ENCODE data around the gene NLGN1.

NLGN1 gene

GRCh38 chr3:173976281-173976680, 578.7 kb downstream of the NLGN1 start:
- no CpG with 5 or more reads among the region's 1 CpG for WGBS (ENCODE audit: insufficient coverage, insufficient read length)
- no peak overlapping the region for H3K27ac ChIP-seq (ENCODE audit: low read length)
- no peaks in the 10 kb centered on the region for H3K27me3 ChIP-seq (ENCODE audit: control insufficient read depth, insufficient read depth, low read length)
- H3K36me3 ChIP-seq (ENCODE audit: control insufficient read depth, insufficient read depth, low read length), result no peaks in the 10 kb centered on the region
- no peak for DNase-seq (ENCODE audit: low read depth, low spot score)
- H3K4me3 ChIP-seq (ENCODE audit: low read length), result no peak overlapping the region
- no peaks in the 10 kb centered on the region for H3K9me3 ChIP-seq (ENCODE audit: control insufficient read depth, insufficient read depth, low read length)
- H3K4me1 ChIP-seq (ENCODE audit: control insufficient read depth, insufficient read depth, low read length), result no peaks in the 10 kb centered on the region

DNA sequence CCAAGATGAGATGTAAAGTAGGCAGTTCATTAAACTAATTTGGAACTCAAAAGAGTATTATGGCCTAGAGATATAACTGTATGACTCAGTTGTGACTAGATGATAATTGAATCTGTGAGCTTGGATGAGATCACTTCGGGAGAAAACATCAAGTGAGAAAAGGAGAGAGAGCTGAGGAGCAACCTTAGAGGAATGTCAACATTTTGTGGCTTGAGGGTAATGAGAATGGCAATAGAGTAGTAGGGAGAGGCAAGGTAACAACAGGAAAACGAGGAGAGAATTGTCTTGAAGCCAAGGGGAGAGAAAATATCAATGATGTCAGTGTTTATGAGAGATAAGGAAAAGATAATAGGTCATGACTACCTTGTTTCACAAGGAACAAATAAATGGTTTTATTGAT, 580.2 kb downstream of the NLGN1 start:
- no CpG with 5 or more reads among the region's 2 CpGs for WGBS (ENCODE audit: insufficient coverage, insufficient read length)
- Histone ChIP-seq H3K4me3 (ENCODE audit: low read length) (no peak overlapping the region), H3K27me3 (ENCODE audit: control insufficient read depth, insufficient read depth, low read length) (no peaks in the 10 kb centered on the region), H3K27ac (ENCODE audit: low read length) (no peak overlapping the region), H3K36me3 (ENCODE audit: control insufficient read depth, insufficient read depth, low read length) (no peaks in the 10 kb centered on the region), H3K9me3 (ENCODE audit: control insufficient read depth, insufficient read depth, low read length) (no peaks in the 10 kb centered on the region), H3K4me1 (ENCODE audit: control insufficient read depth, insufficient read depth, low read length) (no peaks in the 10 kb centered on the region)
- DNase-seq (ENCODE audit: low read depth, low spot score), result no peak

GRCh38 chr3:173983343-173983742, 585.8 kb downstream of the NLGN1 start:
- no peak overlapping the region for H3K27ac ChIP-seq (ENCODE audit: low read length)
- no peaks in the 10 kb centered on the region for H3K36me3 ChIP-seq (ENCODE audit: control insufficient read depth, insufficient read depth, low read length)
- H3K4me1 ChIP-seq (ENCODE audit: control insufficient read depth, insufficient read depth, low read length), result no peaks in the 10 kb centered on the region
- no peaks in the 10 kb centered on the region for H3K9me3 ChIP-seq (ENCODE audit: control insufficient read depth, insufficient read depth, low read length)
- H3K4me3 ChIP-seq (ENCODE audit: low read length), result no peak overlapping the region
- no CpG with 5 or more reads among the region's 2 CpGs for WGBS (ENCODE audit: insufficient coverage, insufficient read length)
- no peak for DNase-seq (ENCODE audit: low read depth, low spot score)
- no peaks in the 10 kb centered on the region for H3K27me3 ChIP-seq (ENCODE audit: control insufficient read depth, insufficient read depth, low read length)

DNA sequence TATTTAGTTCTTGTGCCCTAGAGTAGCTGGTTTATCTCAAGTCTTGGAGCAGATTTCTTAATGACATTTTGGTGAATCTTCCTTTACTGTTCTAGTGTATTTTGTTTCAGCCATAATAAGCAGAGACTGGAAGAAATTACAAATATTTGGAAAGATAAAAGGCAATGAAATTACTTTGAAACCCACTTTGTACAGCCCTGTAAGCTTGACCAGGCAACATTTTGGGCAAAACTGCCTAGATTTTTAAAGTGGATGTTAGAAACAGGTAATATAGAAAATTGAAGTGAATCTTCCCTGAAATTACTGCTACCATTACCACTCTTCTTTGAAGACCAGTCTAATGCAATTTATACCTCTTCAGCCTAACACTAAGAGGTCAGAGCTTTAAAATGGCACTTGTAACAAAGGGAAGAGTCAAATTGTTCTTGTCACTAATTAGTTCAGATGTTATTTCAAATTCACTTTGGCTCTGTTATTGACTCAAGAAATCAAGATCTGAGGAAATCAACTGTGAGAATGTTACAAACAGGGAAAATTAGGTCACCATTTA, 589.4 kb downstream of the NLGN1 start:
- Histone ChIP-seq H3K9me3 (ENCODE audit: control insufficient read depth, insufficient read depth, low read length) (no peaks in the 10 kb centered on the region), H3K27me3 (ENCODE audit: control insufficient read depth, insufficient read depth, low read length) (no peaks in the 10 kb centered on the region), H3K36me3 (ENCODE audit: control insufficient read depth, insufficient read depth, low read length) (no peaks in the 10 kb centered on the region), H3K4me3 (ENCODE audit: low read length) (no peak overlapping the region), H3K4me1 (ENCODE audit: control insufficient read depth, insufficient read depth, low read length) (no peaks in the 10 kb centered on the region), H3K27ac (ENCODE audit: low read length) (no peak overlapping the region)
- DNase-seq (ENCODE audit: low read depth, low spot score), result no peak

DNA sequence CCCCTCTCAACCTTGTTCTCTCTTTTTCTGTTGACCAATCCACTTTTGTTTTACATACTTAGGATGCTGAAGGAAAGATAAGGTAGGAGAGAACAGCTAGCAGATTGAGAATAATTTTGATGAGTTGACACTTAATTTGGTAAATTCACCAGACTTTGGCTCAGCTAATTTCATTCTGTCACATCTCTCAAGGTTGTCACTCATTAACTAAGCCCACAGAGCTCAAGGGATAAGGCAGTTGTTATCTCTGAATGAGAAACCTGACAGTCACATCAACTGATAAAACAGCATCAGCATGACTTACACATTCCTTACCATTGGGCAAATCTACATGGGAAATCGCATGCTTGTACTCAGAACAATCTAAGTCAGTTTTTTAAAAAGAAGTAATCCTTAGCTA, 591.4 kb downstream of the NLGN1 start:
- whole genome bisulfite sequencing (ENCODE audit: insufficient coverage, insufficient read length), result no CpG with 5 or more reads among the region's 1 CpG

DNA sequence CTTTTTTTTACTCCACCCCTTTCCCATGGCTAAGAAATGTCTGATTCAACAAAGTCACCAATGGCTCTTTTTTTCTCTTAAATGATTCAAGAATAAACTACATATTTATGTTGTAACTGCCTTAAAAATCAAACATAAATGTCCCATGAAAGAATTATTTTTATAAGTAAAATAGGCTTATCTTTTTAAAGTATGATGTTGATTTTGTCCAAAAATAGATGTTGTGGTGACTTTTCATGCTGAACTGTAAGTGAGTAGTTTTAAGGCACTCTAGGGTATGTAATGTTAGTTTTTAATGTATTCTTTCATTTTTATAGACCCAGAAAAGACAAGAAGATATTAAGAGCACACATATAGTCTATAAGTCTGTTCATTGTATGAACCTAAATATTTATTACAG, 594.9 kb downstream of the NLGN1 start:
- H3K9me3 ChIP-seq (ENCODE audit: control insufficient read depth, insufficient read depth, low read length), result no peaks in the 10 kb centered on the region
- no peaks in the 10 kb centered on the region for H3K4me1 ChIP-seq (ENCODE audit: control insufficient read depth, insufficient read depth, low read length)
- DNase-seq (ENCODE audit: low read depth, low spot score), result no peak
- no peak overlapping the region for H3K27ac ChIP-seq (ENCODE audit: low read length)
- H3K4me3 ChIP-seq (ENCODE audit: low read length), result no peak overlapping the region
- no peaks in the 10 kb centered on the region for H3K27me3 ChIP-seq (ENCODE audit: control insufficient read depth, insufficient read depth, low read length)
- H3K36me3 ChIP-seq (ENCODE audit: control insufficient read depth, insufficient read depth, low read length), result no peaks in the 10 kb centered on the region

More for the DNA sequence above, 591.4 kb downstream of the NLGN1 start:
- Histone ChIP-seq H3K36me3 (ENCODE audit: control insufficient read depth, insufficient read depth, low read length) (no peaks in the 10 kb centered on the region), H3K27ac (ENCODE audit: low read length) (no peak overlapping the region), H3K9me3 (ENCODE audit: control insufficient read depth, insufficient read depth, low read length) (no peaks in the 10 kb centered on the region), H3K27me3 (ENCODE audit: control insufficient read depth, insufficient read depth, low read length) (no peaks in the 10 kb centered on the region), H3K4me3 (ENCODE audit: low read length) (no peak overlapping the region), H3K4me1 (ENCODE audit: control insufficient read depth, insufficient read depth, low read length) (no peaks in the 10 kb centered on the region)
- DNase-seq (ENCODE audit: low read depth, low spot score), result no peak

DNA sequence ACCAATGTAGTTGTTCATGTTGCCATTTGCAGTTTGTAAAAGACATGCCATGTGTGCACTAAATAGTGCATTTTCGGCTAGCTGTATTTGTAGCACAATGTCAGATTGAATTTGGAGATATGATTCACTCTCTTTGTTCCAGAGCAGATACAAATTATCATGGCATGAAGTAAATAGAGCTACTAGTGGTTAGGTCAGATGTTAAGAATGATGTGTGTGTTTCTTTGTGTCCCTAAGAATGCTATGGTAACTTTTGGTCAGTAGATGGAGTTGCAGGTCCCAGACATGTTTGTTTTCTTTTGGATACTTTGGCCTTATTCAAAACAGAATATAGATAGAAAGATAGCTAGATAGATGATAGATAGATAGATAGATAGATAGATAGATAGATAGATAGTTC, 595.8 kb downstream of the NLGN1 start:
- WGBS (ENCODE audit: insufficient coverage, insufficient read length), result no CpG with 5 or more reads among the region's 1 CpG
- H3K4me3 ChIP-seq (ENCODE audit: low read length), result no peak overlapping the region
- no peaks in the 10 kb centered on the region for H3K36me3 ChIP-seq (ENCODE audit: control insufficient read depth, insufficient read depth, low read length)
- no peaks in the 10 kb centered on the region for H3K4me1 ChIP-seq (ENCODE audit: control insufficient read depth, insufficient read depth, low read length)
- no peak for DNase-seq (ENCODE audit: low read depth, low spot score)
- no peak overlapping the region for H3K27ac ChIP-seq (ENCODE audit: low read length)
- H3K9me3 ChIP-seq (ENCODE audit: control insufficient read depth, insufficient read depth, low read length), result no peaks in the 10 kb centered on the region
- H3K27me3 ChIP-seq (ENCODE audit: control insufficient read depth, insufficient read depth, low read length), result no peaks in the 10 kb centered on the region

DNA sequence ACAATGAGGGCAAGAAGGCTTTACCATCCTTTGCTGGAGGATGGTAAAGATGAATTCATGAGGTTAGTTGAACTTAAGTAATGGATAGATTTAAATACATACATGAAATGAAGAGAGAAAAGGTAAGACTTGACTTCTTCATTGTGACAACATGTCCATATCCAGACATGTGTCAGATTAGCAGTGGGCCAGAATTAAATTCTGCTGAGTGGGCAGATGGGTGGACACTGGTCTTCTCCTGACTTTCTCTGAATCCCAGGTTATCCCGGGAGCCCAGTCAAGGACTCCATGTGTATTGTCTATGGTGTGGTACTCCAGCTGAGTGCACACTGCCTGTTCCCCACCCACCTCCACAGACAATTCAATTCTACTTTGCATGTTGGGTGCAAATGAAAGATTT, 603.1 kb downstream of the NLGN1 start:
- no peaks in the 10 kb centered on the region for H3K9me3 ChIP-seq (ENCODE audit: control insufficient read depth, insufficient read depth, low read length)
- no peaks in the 10 kb centered on the region for H3K4me1 ChIP-seq (ENCODE audit: control insufficient read depth, insufficient read depth, low read length)
- no CpG with 5 or more reads among the region's 1 CpG for WGBS (ENCODE audit: insufficient coverage, insufficient read length)
- H3K27ac ChIP-seq (ENCODE audit: low read length), result no peak overlapping the region
- H3K4me3 ChIP-seq (ENCODE audit: low read length), result no peak overlapping the region
- DNase-seq (ENCODE audit: low read depth, low spot score), result no peak
- H3K27me3 ChIP-seq (ENCODE audit: control insufficient read depth, insufficient read depth, low read length), result no peaks in the 10 kb centered on the region
- no peaks in the 10 kb centered on the region for H3K36me3 ChIP-seq (ENCODE audit: control insufficient read depth, insufficient read depth, low read length)

DNA sequence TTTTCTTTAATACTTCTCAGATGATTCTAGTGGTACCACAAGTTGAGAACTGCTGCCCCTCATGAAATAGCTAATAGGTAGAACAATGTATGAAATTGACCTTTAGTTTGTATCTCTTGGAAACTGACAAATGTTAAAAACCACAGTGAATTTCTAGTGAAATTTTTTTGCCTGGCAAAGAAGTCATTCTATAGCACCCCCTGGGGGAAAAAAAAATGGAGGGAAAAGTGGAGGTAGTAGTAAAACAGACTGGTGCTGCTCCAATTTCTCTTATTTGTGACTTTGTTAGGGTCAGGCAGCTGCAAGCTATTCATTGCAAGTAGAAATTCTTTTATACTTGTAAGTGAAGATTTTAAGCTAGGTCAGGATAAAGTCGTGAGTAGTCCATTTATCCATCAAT, 605.0 kb downstream of the NLGN1 start:
- Histone ChIP-seq H3K36me3 (ENCODE audit: control insufficient read depth, insufficient read depth, low read length) (no peaks in the 10 kb centered on the region), H3K4me3 (ENCODE audit: low read length) (no peak overlapping the region), H3K27ac (ENCODE audit: low read length) (no peak overlapping the region), H3K9me3 (ENCODE audit: control insufficient read depth, insufficient read depth, low read length) (no peaks in the 10 kb centered on the region), H3K27me3 (ENCODE audit: control insufficient read depth, insufficient read depth, low read length) (no peaks in the 10 kb centered on the region), H3K4me1 (ENCODE audit: control insufficient read depth, insufficient read depth, low read length) (no peaks in the 10 kb centered on the region)
- WGBS (ENCODE audit: insufficient coverage, insufficient read length), result no CpG with 5 or more reads among the region's 1 CpG
- no peak for DNase-seq (ENCODE audit: low read depth, low spot score)

DNA sequence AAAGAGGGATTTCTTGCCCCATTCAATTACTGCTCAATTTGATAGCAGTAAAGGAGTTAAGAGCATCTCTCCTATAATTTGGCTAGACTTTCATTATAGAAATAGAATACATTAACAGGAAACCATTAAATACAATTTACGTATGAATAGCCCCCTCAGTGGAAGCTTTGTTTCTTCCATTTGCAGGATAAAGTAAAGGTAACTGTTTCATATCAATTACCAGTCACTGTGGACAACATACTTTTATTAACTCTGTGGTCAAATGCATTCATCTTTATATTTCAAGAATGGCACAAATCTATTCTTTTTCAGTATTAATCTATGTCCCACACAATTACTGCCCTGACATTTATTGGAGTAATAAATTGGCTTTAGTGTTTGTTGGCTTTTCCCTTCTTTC, 613.4 kb downstream of the NLGN1 start:
- no peak for DNase-seq (ENCODE audit: low read depth, low spot score)
- H3K4me3 ChIP-seq (ENCODE audit: low read length), result no peak overlapping the region
- no peak overlapping the region for H3K27ac ChIP-seq (ENCODE audit: low read length)
- peaks cover 2% of the 10 kb centered on the region; the same call in 1 of the 2 replicates for H3K4me1 ChIP-seq (ENCODE audit: control insufficient read depth, insufficient read depth, low read length)
- H3K27me3 ChIP-seq (ENCODE audit: control insufficient read depth, insufficient read depth, low read length), result no peaks in the 10 kb centered on the region
- H3K9me3 ChIP-seq (ENCODE audit: control insufficient read depth, insufficient read depth, low read length), result no peaks in the 10 kb centered on the region
- no peaks in the 10 kb centered on the region for H3K36me3 ChIP-seq (ENCODE audit: control insufficient read depth, insufficient read depth, low read length)
- WGBS (ENCODE audit: insufficient coverage, insufficient read length), result no CpG with 5 or more reads among the region's 1 CpG

DNA sequence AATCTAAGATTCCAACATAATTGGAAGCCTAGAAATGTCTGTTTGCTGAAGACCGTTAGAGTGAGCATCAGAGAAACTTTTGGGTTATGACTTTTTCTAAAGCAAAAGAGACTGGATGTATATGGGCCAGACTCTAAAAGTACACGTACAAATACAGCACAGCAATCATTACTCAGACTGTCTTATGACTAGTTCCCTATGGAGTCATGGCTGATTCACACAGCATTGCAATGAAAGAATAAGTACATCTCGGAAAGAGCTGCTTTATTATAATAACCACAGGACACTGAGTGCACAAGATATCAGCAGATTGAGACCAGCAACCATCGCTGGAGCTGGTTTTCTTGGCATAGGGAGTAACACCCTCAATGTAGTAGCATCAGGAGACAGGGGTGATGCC, 618.6 kb downstream of the NLGN1 start:
- H3K4me1 ChIP-seq (ENCODE audit: control insufficient read depth, insufficient read depth, low read length), result no peaks in the 10 kb centered on the region
- no CpG with 5 or more reads among the region's 4 CpGs for WGBS (ENCODE audit: insufficient coverage, insufficient read length)
- no peaks in the 10 kb centered on the region for H3K9me3 ChIP-seq (ENCODE audit: control insufficient read depth, insufficient read depth, low read length)
- H3K27ac ChIP-seq (ENCODE audit: low read length), result no peak overlapping the region
- no peaks in the 10 kb centered on the region for H3K36me3 ChIP-seq (ENCODE audit: control insufficient read depth, insufficient read depth, low read length)
- no peak overlapping the region for H3K4me3 ChIP-seq (ENCODE audit: low read length)
- no peaks in the 10 kb centered on the region for H3K27me3 ChIP-seq (ENCODE audit: control insufficient read depth, insufficient read depth, low read length)
- no peak for DNase-seq (ENCODE audit: low read depth, low spot score)
